Peyer's patch (tissue), 4 donors: Measurements from ENCODE around the gene COL16A1. TPM values are rescaled to one million over a fixed set of nuclear protein-coding genes. Genes with fewer than 3 reads are reported as not detected.

Experiments used
- DNase-seq, 3 donors: peaks; one replicate each; pipeline ENCODE4 v3.0.0-alpha.2; 2017 to 2019
- H3K27ac ChIP-seq, 4 donors: fragments of 200-600 bp; sonication (generic); one replicate each; pipeline ENCODE4 v1.5.1; 2016 to 2019
- H3K27me3 ChIP-seq, 2 donors: fragments of 200-600 bp; sonication (generic); one replicate each; pipeline ENCODE4 v1.5.1; 2019
- H3K36me3 ChIP-seq, 3 donors: fragments of 200-600 bp; sonication (generic); one replicate each; pipeline ENCODE4 v1.5.1; 2016 to 2019
- H3K4me1 ChIP-seq, 4 donors: fragments of 200-600 bp; sonication (generic); one replicate each; pipeline ENCODE4 v1.5.1; 2016 to 2019
- H3K4me3 ChIP-seq, 4 donors: fragments of 200-600 bp; sonication (generic); 1 replicate in 3 of 4; 2 replicates in 1 of 4; pipeline ENCODE4 v1.5.1; 2016 to 2019; ENCODE audit warnings: mild to moderate bottlenecking in 1 of 4
- H3K9me3 ChIP-seq, 4 donors: fragments of 200-600 bp; sonication (generic); one replicate each; pipeline ENCODE4 v1.5.1; 2016 to 2019; ENCODE audit warnings: mild to moderate bottlenecking in 1 of 4
- POLR2A ChIP-seq, 2 donors: fragments of 450-650 bp; IDR thresholded peaks; one replicate each; pipeline ENCODE4 v1.5.1; 2017; ENCODE audit warnings: antibody characterized with exemption in 2 of 2, mild to moderate bottlenecking in 2 of 2, moderate library complexity in 2 of 2
- total RNA-seq, 4 donors: library from RNA; depleted of rRNA; stranded (reverse); fragments of >200 nt; gene quantifications; one replicate each; pipeline ENCODE4 v1.1.0, GENCODE V29; 2016
- TF ChIP-seq, protein P1 (sequence below), 6 experiments: fragments of 450-650 bp in 4 of 6; fragments of 200-600 bp in 2 of 6; sonication (generic) in 1 of 6; IDR thresholded peaks; one replicate each; pipeline ENCODE4 v1.5.1; 2017 to 2019; ENCODE audit warnings: antibody characterized with exemption in 6 of 6, mild to moderate bottlenecking in 3 of 6, moderate library complexity in 1 of 6

Gene COL16A1
- total RNA-seq, 4 donors from 2014 or later = 18.2 to 201 (median 58.3) TPM

DNA sequence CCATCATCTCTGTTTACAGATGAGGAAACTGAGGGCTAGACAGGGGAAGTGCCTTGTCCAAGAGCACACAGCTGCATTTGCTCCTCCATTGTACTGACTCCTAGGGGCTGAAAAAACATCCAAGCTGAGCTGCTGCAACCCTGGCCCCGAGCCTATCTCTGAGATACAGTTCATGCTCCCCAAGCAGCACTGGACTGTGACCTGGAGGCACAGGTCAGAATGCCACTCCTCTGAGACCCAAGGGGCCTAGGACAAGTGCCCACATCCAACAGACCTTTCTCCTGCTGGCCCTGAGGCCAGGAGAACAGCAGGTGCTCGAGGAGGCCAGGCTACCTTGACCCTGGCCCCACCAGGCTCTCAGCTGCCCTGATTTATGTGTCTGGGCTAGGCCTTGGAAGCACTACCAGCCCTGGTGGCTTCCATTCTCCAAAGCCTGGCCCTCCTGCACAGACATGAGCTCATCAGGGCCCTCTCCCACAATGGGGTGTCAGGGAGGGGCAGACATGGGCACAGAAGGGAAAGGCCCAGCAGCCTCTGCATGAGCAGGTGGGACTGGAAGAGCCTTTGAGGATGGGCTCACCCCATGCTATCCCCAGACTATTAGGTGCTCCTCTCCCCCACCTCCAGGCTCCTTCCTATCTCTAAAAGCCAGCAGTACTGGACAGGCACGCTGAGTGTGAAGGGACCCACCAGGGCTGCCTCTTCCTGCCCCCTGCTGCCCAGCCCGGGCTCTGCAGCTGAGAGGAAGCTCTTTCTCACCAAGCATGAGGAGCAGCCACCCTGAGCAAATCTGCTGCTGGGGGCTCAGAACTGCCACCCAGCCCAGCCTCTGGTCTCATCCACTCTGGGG is 41.5 kb upstream of the COL16A1 start:
- peaks cover 3 to 15% (median 12%) of the 10 kb centered on the region in 4 donors for H3K4me1 ChIP-seq
- H3K36me3 ChIP-seq = no peaks in the 10 kb centered on the region

GRCh38 chr1:31744165-31744888 is 40.5 kb upstream of the COL16A1 start:
- H3K4me1 ChIP-seq = peaks cover 3 to 15% (median 12%) of the 10 kb centered on the region in 4 donors
- peak overlapping the region; percentile 43 to 84 (median 64) for H3K27ac ChIP-seq
- H3K4me3 ChIP-seq = peak overlapping the region in 2 of 4 donors; percentile 28 to 38

More for the DNA sequence above, 41.5 kb upstream of the COL16A1 start:
- Histone ChIP-seq H3K4me3 (peak overlapping the region in 2 of 4 donors; percentile 28 to 38), H3K27ac (peak overlapping the region; percentile 13 to 84 (median 64)), H3K27me3 (no peaks in the 10 kb centered on the region), H3K9me3 (no peaks in the 10 kb centered on the region)
- peak in 1 of 2 donors; percentile 32 for TF ChIP-seq POLR2A (IDR thresholded peaks at IDR 0.05)
- TF ChIP-seq, protein P1, sequence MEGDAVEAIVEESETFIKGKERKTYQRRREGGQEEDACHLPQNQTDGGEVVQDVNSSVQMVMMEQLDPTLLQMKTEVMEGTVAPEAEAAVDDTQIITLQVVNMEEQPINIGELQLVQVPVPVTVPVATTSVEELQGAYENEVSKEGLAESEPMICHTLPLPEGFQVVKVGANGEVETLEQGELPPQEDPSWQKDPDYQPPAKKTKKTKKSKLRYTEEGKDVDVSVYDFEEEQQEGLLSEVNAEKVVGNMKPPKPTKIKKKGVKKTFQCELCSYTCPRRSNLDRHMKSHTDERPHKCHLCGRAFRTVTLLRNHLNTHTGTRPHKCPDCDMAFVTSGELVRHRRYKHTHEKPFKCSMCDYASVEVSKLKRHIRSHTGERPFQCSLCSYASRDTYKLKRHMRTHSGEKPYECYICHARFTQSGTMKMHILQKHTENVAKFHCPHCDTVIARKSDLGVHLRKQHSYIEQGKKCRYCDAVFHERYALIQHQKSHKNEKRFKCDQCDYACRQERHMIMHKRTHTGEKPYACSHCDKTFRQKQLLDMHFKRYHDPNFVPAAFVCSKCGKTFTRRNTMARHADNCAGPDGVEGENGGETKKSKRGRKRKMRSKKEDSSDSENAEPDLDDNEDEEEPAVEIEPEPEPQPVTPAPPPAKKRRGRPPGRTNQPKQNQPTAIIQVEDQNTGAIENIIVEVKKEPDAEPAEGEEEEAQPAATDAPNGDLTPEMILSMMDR (IDR thresholded peaks at IDR 0.05) = peak in 5 of 6 experiments; percentile 39 to 80 (median 75)
- peak; percentile 41 to 87 (median 84) for DNase-seq

GRCh38 chr1:31742462-31743212 is 38.8 kb upstream of the COL16A1 start:
- Histone ChIP-seq H3K4me3 (no peak overlapping the region), H3K36me3 (no peaks in the 10 kb centered on the region), H3K27ac (no peak overlapping the region), H3K9me3 (no peaks in the 10 kb centered on the region), H3K4me1 (peaks cover 3 to 15% (median 12%) of the 10 kb centered on the region in 4 donors), H3K27me3 (no peaks in the 10 kb centered on the region)
- DNase-seq = no peak
- TF ChIP-seq, protein P1 (IDR thresholded peaks at IDR 0.05) = no peak
- TF ChIP-seq POLR2A (IDR thresholded peaks at IDR 0.05) = no peak

More at GRCh38 chr1:31744165-31744888, 40.5 kb upstream of the COL16A1 start:
- H3K36me3 ChIP-seq = no peaks in the 10 kb centered on the region
- H3K9me3 ChIP-seq = no peaks in the 10 kb centered on the region
- no peaks in the 10 kb centered on the region for H3K27me3 ChIP-seq
- TF ChIP-seq, protein P1 (IDR thresholded peaks at IDR 0.05) = no peak
- TF ChIP-seq POLR2A (IDR thresholded peaks at IDR 0.05) = no peak
- peak; percentile 69 to 87 (median 81) for DNase-seq

- H3K4me1 ChIP-seq = peaks cover 0 to 10% (median 2%) of the 10 kb centered on the region in 4 donors
- TF ChIP-seq, protein P1 (IDR thresholded peaks at IDR 0.05) = no peak
- no peak for TF ChIP-seq POLR2A (IDR thresholded peaks at IDR 0.05)
- H3K27ac ChIP-seq = peak overlapping the region in 1 of 4 donors; percentile 1
- no peaks in the 10 kb centered on the region for H3K9me3 ChIP-seq
- H3K27me3 ChIP-seq = no peaks in the 10 kb centered on the region
- no peak overlapping the region for H3K4me3 ChIP-seq
- no peaks in the 10 kb centered on the region for H3K36me3 ChIP-seq
- DNase-seq = peak in 2 of 3 donors; percentile 52 to 75
Observed at GRCh38 chr1:31739346-31739745, 35.5 kb upstream of the COL16A1 start.

GRCh38 chr1:31736675-31737074 is 32.9 kb upstream of the COL16A1 start:
- no peak for TF ChIP-seq POLR2A (IDR thresholded peaks at IDR 0.05)
- TF ChIP-seq, protein P1 (IDR thresholded peaks at IDR 0.05) = peak in 1 of 6 experiments; percentile 15
- no peaks in the 10 kb centered on the region for H3K27me3 ChIP-seq
- H3K9me3 ChIP-seq = no peaks in the 10 kb centered on the region
- H3K4me1 ChIP-seq = peaks cover 0 to 10% (median 0%) of the 10 kb centered on the region in 4 donors
- H3K27ac ChIP-seq = peak overlapping the region in 1 of 4 donors; percentile 30
- H3K36me3 ChIP-seq = no peaks in the 10 kb centered on the region
- DNase-seq = peak in 2 of 3 donors; percentile 53 to 65
- no peak overlapping the region for H3K4me3 ChIP-seq
